NB4 (cell line): Measurements from ENCODE around the gene ETV7.

Experiments used
- MYC ChIP-seq: IDR thresholded peaks from 2 replicates; pipeline ENCODE4 v1.6.1; 2011; ENCODE audit warnings: low read depth, low read length
- POLR2A ChIP-seq: IDR thresholded peaks from 2 replicates; pipeline ENCODE4 v1.6.1; 2011; ENCODE audit warnings: mild to moderate bottlenecking; ENCODE audit not compliant: insufficient read length; ENCODE audit errors: extremely low read depth
- TF ChIP-seq, protein P1 (sequence below): IDR thresholded peaks from one replicate; pipeline ENCODE4 v1.5.1; 2012; ENCODE audit warnings: low read depth, low read length
- TF ChIP-seq, protein P2 (sequence below): IDR thresholded peaks from 2 replicates; pipeline ENCODE4 v1.6.1; 2011; ENCODE audit warnings: low read depth, low read length

DNA sequence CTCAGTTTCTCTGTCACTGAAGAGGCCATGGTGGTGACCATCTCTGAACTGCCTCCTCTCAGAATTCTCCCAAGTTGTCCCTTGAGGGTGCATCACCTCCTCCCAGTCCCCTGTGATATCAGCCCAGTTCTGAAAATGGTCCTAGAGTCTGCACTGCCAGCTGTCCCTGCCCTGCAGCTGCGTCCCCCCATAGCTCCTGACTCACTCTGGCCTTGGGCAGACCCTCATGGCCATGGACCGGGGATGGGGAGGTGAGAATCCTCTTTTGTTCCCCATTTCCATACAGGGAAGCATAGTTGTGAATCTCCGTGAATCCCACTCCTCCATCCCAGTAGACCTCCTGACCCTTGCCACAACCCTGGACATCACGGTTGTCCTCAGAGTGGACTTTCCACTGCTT, 4.5 kb downstream of the ETV7 start:
- TF ChIP-seq, protein P1, sequence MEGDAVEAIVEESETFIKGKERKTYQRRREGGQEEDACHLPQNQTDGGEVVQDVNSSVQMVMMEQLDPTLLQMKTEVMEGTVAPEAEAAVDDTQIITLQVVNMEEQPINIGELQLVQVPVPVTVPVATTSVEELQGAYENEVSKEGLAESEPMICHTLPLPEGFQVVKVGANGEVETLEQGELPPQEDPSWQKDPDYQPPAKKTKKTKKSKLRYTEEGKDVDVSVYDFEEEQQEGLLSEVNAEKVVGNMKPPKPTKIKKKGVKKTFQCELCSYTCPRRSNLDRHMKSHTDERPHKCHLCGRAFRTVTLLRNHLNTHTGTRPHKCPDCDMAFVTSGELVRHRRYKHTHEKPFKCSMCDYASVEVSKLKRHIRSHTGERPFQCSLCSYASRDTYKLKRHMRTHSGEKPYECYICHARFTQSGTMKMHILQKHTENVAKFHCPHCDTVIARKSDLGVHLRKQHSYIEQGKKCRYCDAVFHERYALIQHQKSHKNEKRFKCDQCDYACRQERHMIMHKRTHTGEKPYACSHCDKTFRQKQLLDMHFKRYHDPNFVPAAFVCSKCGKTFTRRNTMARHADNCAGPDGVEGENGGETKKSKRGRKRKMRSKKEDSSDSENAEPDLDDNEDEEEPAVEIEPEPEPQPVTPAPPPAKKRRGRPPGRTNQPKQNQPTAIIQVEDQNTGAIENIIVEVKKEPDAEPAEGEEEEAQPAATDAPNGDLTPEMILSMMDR, result no peak
- TF ChIP-seq, protein P2, sequence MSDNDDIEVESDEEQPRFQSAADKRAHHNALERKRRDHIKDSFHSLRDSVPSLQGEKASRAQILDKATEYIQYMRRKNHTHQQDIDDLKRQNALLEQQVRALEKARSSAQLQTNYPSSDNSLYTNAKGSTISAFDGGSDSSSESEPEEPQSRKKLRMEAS, result no peak
- TF ChIP-seq POLR2A (no peak), MYC (no peak)
